Tibial nerve (tissue), 4 donors: ENCODE results near the gene SFXN5. TPM values are rescaled to one million over a fixed set of nuclear protein-coding genes. Genes with fewer than 3 reads are reported as not detected.

Experiments used
- DNase-seq, 2 donors: peaks; one replicate each; pipeline ENCODE4 v3.0.0-alpha.2; 2019; ENCODE audit warnings: low spot score in 2 of 2
- H3K27ac ChIP-seq, 4 donors: fragments of 200-600 bp; sonication (generic) in 3 of 4; one replicate each; pipeline ENCODE4 v1.5.1; 2017 to 2019; ENCODE audit warnings: mild to moderate bottlenecking in 1 of 4
- H3K27me3 ChIP-seq, 2 donors: fragments of 200-600 bp; sonication (generic) in 1 of 2; one replicate each; pipeline versions ENCODE4 v1.5.1 to v1.6.0; 2017 to 2019
- H3K36me3 ChIP-seq, 3 donors: fragments of 200-600 bp; sonication (generic); one replicate each; pipeline ENCODE4 v1.5.1; 2018 to 2019
- H3K4me1 ChIP-seq, 4 donors: fragments of 200-600 bp; sonication (generic) in 3 of 4; one replicate each; pipeline ENCODE4 v1.5.1; 2017 to 2019
- H3K4me3 ChIP-seq, 4 donors: fragments of 200-600 bp; sonication (generic) in 3 of 4; one replicate each; pipeline ENCODE4 v1.5.1; 2017 to 2019; ENCODE audit warnings: mild to moderate bottlenecking in 1 of 4, moderate library complexity in 1 of 4
- H3K9me3 ChIP-seq, 4 donors: fragments of 200-600 bp; sonication (generic) in 3 of 4; one replicate each; pipeline ENCODE4 v1.5.1; 2017 to 2019
- CTCF ChIP-seq, 5 experiments: fragments of 200-600 bp in 3 of 5; fragments of 450-650 bp in 2 of 5; sonication (generic) in 3 of 5; IDR thresholded peaks; one replicate each; pipeline ENCODE4 v1.5.1; 2016 to 2019; ENCODE audit warnings: antibody characterized with exemption in 5 of 5, mild to moderate bottlenecking in 3 of 5, moderate library complexity in 2 of 5
- EP300 ChIP-seq, 2 donors: sonication (generic); formaldehyde crosslinking; IDR thresholded peaks; one replicate each; pipeline ENCODE4 v1.6.1; 2017; ENCODE audit warnings: antibody characterized with exemption in 2 of 2, mild to moderate bottlenecking in 1 of 2
- POLR2A ChIP-seq, 2 donors: fragments of 450-650 bp; IDR thresholded peaks; one replicate each; pipeline ENCODE4 v1.6.1; 2017; ENCODE audit warnings: antibody characterized with exemption in 2 of 2, mild to moderate bottlenecking in 2 of 2, moderate library complexity in 2 of 2
- WGBS, 2 donors: methylation state at CpG; one replicate each; pipeline ENCODE4 v1.1.5; 2018; 5-methylcytosine and 5-hydroxymethylcytosine counted together
- total RNA-seq, 4 donors: library from RNA; depleted of rRNA; stranded (reverse); fragments of >200 nt; gene quantifications; one replicate each; pipeline ENCODE4 v1.1.0, GENCODE V29; 2016

The SFXN5 gene
- total RNA-seq, 4 donors from 2014 or later, result 13.8 to 58.1 (median 21.7) TPM

- WGBS, 2 donors, result 92 to 96% methylated on average over 3 of the region's 3 CpGs
- peaks cover 0 to 22% (median 0%) of the 10 kb centered on the region in 3 donors for H3K36me3 ChIP-seq
These were observed 40.3 kb downstream of the SFXN5 start for GRCh38 chr2:73031095-73031678.

GRCh38 chr2:73028841-73029240 is 42.7 kb downstream of the SFXN5 start:
- 51 to 59% methylated on average over 10 of the region's 10 CpGs for WGBS, 2 donors
- peak overlapping the region in 1 of 4 donors; percentile 60 for H3K27ac ChIP-seq
- no peak overlapping the region for H3K4me3 ChIP-seq
- no peaks in the 10 kb centered on the region for H3K4me1 ChIP-seq
- TF ChIP-seq EP300 (IDR thresholded peaks at IDR 0.05), result no peak
- TF ChIP-seq CTCF (IDR thresholded peaks at IDR 0.05), result no peak
- no peak for TF ChIP-seq POLR2A (IDR thresholded peaks at IDR 0.05)
- peaks cover 0 to 17% (median 0%) of the 10 kb centered on the region in 3 donors for H3K36me3 ChIP-seq
- no peak for DNase-seq
- H3K27me3 ChIP-seq, result no peaks in the 10 kb centered on the region
- H3K9me3 ChIP-seq, result no peaks in the 10 kb centered on the region

More at GRCh38 chr2:73031095-73031678, 40.3 kb downstream of the SFXN5 start:
- H3K4me1 ChIP-seq, result no peaks in the 10 kb centered on the region
- H3K4me3 ChIP-seq, result no peak overlapping the region
- no peaks in the 10 kb centered on the region for H3K27me3 ChIP-seq
- DNase-seq, result no peak
- H3K27ac ChIP-seq, result no peak overlapping the region
- TF ChIP-seq CTCF (IDR thresholded peaks at IDR 0.05), result no peak
- TF ChIP-seq EP300 (IDR thresholded peaks at IDR 0.05), result no peak
- no peak for TF ChIP-seq POLR2A (IDR thresholded peaks at IDR 0.05)
- H3K9me3 ChIP-seq, result no peaks in the 10 kb centered on the region

GRCh38 chr2:73027340-73027739 is 44.2 kb downstream of the SFXN5 start:
- WGBS, 2 donors, result 87 to 90% methylated on average over 1 of the region's 1 CpG

GRCh38 chr2:73023497-73023896 is 48.0 kb downstream of the SFXN5 start:
- WGBS, 2 donors, result 74 to 75% methylated on average over 1 of the region's 1 CpG
- no peaks in the 10 kb centered on the region for H3K27me3 ChIP-seq
- H3K9me3 ChIP-seq, result no peaks in the 10 kb centered on the region
- peaks cover 0 to 13% (median 6%) of the 10 kb centered on the region in 4 donors for H3K4me1 ChIP-seq
- H3K27ac ChIP-seq, result no peak overlapping the region
- DNase-seq, result no peak
- peaks cover 0 to 31% (median 0%) of the 10 kb centered on the region in 3 donors for H3K36me3 ChIP-seq
- no peak for TF ChIP-seq EP300 (IDR thresholded peaks at IDR 0.05)
- TF ChIP-seq CTCF (IDR thresholded peaks at IDR 0.05), result no peak
- TF ChIP-seq POLR2A (IDR thresholded peaks at IDR 0.05), result no peak
- no peak overlapping the region for H3K4me3 ChIP-seq

More at GRCh38 chr2:73027340-73027739, 44.2 kb downstream of the SFXN5 start:
- H3K4me1 ChIP-seq, result peaks cover 0 to under 1% (median 0%) of the 10 kb centered on the region in 4 donors
- TF ChIP-seq CTCF (IDR thresholded peaks at IDR 0.05), result no peak
- H3K27ac ChIP-seq, result no peak overlapping the region
- no peak overlapping the region for H3K4me3 ChIP-seq
- peaks cover 0 to 23% (median 0%) of the 10 kb centered on the region in 3 donors for H3K36me3 ChIP-seq
- no peak for DNase-seq
- no peaks in the 10 kb centered on the region for H3K9me3 ChIP-seq
- no peaks in the 10 kb centered on the region for H3K27me3 ChIP-seq

- TF ChIP-seq EP300 (IDR thresholded peaks at IDR 0.05) (no peak), POLR2A (IDR thresholded peaks at IDR 0.05) (no peak), CTCF (IDR thresholded peaks at IDR 0.05) (no peak)
- no peak for DNase-seq
- WGBS, 2 donors, result 83 to 84% methylated on average over 4 of the region's 4 CpGs
- H3K27ac ChIP-seq, result peak overlapping the region in 1 of 4 donors; percentile 50
- H3K36me3 ChIP-seq, result peaks cover 0 to 24% (median 0%) of the 10 kb centered on the region in 3 donors
- peaks cover 0 to 13% (median 6%) of the 10 kb centered on the region in 4 donors for H3K4me1 ChIP-seq
- no peak overlapping the region for H3K4me3 ChIP-seq
- H3K27me3 ChIP-seq, result no peaks in the 10 kb centered on the region
- H3K9me3 ChIP-seq, result no peaks in the 10 kb centered on the region
These were observed 49.4 kb downstream of the SFXN5 start for GRCh38 chr2:73022024-73022568.
